BLaER1 (cell line): Measurements from ENCODE around the gene TBC1D2B.
A peak's percentile ranks its signal among the peaks of the same experiment; 100 is the strongest.

Experiments used
- H3K27ac ChIP-seq: shearing (Covaris generic); formaldehyde crosslinking; 2 replicates; pipeline ENCODE4 v1.8.1; 2022
- H3K27me3 ChIP-seq: shearing (Covaris generic); formaldehyde crosslinking; 2 replicates; pipeline ENCODE4 v1.8.1; 2022
- H3K36me3 ChIP-seq: shearing (Covaris generic); formaldehyde crosslinking; 2 replicates; pipeline ENCODE4 v1.8.1; 2022
- H3K4me1 ChIP-seq: shearing (Covaris generic); formaldehyde crosslinking; 2 replicates; pipeline ENCODE4 v1.8.1; 2022
- H3K4me2 ChIP-seq: shearing (Covaris generic); formaldehyde crosslinking; 2 replicates; pipeline ENCODE4 v1.8.1; 2022
- H3K4me3 ChIP-seq: shearing (Covaris generic); formaldehyde crosslinking; 2 replicates; pipeline ENCODE4 v1.8.1; 2022
- H3K9ac ChIP-seq: shearing (Covaris generic); formaldehyde crosslinking; 2 replicates; pipeline ENCODE4 v1.8.1; 2022
- H3K9me3 ChIP-seq: shearing (Covaris generic); formaldehyde crosslinking; 2 replicates; pipeline ENCODE4 v1.8.1; 2022
- H4K20me1 ChIP-seq: shearing (Covaris generic); formaldehyde crosslinking; 2 replicates; pipeline ENCODE4 v1.8.1; 2022
- Cebpa-rat ChIP-seq: shearing (Covaris generic); IDR thresholded peaks from 2 replicates; pipeline ENCODE4 v1.8.1; 2022

TBC1D2B gene

GRCh38 chr15:78083186-78083585 lies 5.7 kb upstream of the TBC1D2B start:
- no peak overlapping the region for H3K27ac ChIP-seq
- no peak overlapping the region for H3K4me2 ChIP-seq
- H3K4me1 ChIP-seq = peaks cover 7% of the 10 kb centered on the region; the same call in 1 of the 2 replicates

DNA sequence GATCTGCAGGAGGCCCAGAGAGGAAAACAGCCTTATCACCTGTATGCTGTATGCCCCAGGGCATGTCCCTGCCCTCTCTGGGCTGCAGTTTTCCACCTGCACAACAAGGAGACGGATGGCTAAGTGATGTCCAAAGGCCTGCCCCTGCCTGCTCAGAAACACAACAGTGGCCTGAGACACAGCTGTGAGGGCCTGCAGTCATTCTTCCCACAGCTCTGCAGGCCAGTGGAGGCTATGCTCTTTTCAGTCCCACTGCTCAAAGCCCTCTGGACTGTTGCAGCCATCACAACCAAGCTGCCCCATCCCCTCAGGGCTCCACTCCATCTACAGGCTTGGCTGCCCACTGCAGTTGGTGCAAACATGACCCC lies 5.2 kb upstream of the TBC1D2B start:
- no peaks in the 10 kb centered on the region for H3K9me3 ChIP-seq
- no peak overlapping the region for H3K4me2 ChIP-seq
- no peaks in the 10 kb centered on the region for H4K20me1 ChIP-seq
- H3K4me1 ChIP-seq = peaks cover 11% of the 10 kb centered on the region; the same call in 1 of the 2 replicates
- H3K36me3 ChIP-seq = no peaks in the 10 kb centered on the region
- no peak overlapping the region for H3K9ac ChIP-seq
- H3K4me3 ChIP-seq = no peak overlapping the region
- no peak overlapping the region for H3K27ac ChIP-seq
- no peaks in the 10 kb centered on the region for H3K27me3 ChIP-seq
- TF ChIP-seq Cebpa-rat = no peak

More at GRCh38 chr15:78083186-78083585, 5.7 kb upstream of the TBC1D2B start:
- H3K36me3 ChIP-seq = no peaks in the 10 kb centered on the region
- no peak overlapping the region for H3K9ac ChIP-seq
- no peaks in the 10 kb centered on the region for H3K27me3 ChIP-seq
- no peak overlapping the region for H3K4me3 ChIP-seq
- H3K9me3 ChIP-seq = no peaks in the 10 kb centered on the region
- TF ChIP-seq Cebpa-rat = no peak
- H4K20me1 ChIP-seq = no peaks in the 10 kb centered on the region

DNA sequence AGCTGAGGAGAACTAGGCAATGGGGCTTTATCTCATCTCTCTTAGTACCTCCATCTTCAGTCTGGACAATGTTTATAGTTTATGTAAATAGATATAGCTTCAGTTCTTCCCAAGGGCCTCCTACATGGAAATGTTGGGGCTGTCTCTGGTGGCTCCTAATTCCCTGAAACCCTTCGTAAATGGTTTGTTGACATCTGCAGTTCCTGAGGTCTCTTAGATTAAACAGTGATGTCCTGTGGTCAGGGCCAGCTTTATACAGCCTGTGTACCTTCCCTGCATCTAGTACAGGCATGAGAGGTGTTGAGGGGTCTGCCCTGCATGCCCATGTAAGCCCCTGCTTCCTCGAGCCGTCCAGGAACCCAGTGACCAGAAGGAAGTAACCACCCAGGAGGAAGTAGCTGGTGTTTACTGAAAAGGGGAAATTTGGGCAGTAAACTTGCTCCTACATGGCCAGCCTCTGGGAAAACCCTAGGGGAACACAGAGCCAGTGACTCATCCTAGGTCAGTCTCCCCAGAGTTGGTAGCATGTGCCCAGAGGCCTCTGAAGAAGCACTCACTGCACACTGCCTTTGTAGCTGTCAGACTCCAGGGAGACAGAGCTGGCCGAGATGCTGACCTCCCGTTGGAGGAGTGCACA lies 4.7 kb upstream of the TBC1D2B start:
- Histone ChIP-seq H3K4me1 (peaks cover 12% of the 10 kb centered on the region; the same call in 1 of the 2 replicates), H3K36me3 (no peaks in the 10 kb centered on the region), H3K4me2 (no peak overlapping the region), H4K20me1 (no peaks in the 10 kb centered on the region), H3K9me3 (no peaks in the 10 kb centered on the region), H3K27ac (no peak overlapping the region), H3K9ac (no peak overlapping the region), H3K27me3 (no peaks in the 10 kb centered on the region), H3K4me3 (no peak overlapping the region)
- TF ChIP-seq Cebpa-rat = no peak

DNA sequence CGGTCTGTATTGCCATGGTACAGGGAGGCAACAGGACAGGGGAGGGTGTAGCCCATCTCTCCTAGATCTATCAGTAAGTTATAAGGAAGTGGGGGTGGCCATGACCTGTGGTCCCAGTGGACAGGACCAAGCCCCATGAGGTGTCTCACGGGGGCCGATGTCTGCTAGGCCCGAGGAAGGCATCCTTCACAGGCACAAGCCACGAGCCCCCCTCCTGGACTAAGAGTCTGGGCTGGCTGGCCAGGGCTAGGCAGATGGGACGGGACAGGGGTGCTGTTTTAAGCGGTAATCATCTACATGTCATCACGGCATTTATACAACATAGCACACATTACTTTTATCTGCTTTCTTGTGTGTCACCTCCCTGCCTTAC lies 2.6 kb upstream of the TBC1D2B start:
- Histone ChIP-seq H4K20me1 (peaks cover 12% of the 10 kb centered on the region), H3K27me3 (no peaks in the 10 kb centered on the region), H3K4me3 (no peak overlapping the region), H3K4me2 (no peak overlapping the region), H3K27ac (no peak overlapping the region), H3K36me3 (no peaks in the 10 kb centered on the region), H3K9ac (no peak overlapping the region), H3K4me1 (peaks cover 29% of the 10 kb centered on the region), H3K9me3 (no peaks in the 10 kb centered on the region)
- TF ChIP-seq Cebpa-rat = no peak

DNA sequence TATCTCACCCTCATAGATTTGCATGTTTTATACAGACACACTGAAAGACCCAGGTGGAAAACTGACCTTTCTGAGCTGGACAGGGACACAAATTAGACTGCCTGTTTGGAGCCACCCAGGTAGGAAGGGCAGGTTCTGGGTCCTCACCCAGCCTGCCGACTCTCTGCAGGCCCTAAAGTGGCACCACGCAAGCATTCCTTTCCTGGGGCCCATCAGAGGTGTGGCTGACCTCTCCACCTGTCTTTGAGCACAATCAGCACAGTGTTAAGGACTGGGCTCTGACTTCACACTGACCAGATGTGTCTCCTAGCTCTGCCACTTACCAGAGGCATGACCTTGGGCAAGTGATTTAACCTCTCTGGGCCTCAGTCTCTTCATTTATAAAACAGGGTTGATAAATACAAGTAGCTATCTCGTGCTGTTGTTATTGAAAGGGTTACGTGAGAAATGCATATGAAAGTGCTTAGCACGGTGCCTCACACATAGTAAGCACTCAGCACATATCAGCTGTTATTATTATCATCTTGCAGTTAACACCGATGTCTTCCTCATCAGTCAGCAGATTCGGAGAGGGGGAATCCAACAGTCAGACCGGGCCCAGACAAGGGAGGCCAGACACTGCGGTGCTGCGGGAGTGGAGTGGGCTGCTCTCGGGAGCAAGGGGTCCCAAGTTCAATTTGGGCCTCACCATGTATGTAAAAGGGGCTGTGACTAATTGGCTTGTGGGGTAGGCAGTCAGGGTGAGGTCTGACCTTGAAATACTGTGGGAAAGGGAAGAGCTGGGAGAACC lies 2.0 kb upstream of the TBC1D2B start:
- no peak overlapping the region for H3K9ac ChIP-seq
- H3K4me3 ChIP-seq = no peak overlapping the region
- H3K27me3 ChIP-seq = no peaks in the 10 kb centered on the region
- H4K20me1 ChIP-seq = peaks cover 12% of the 10 kb centered on the region
- H3K4me2 ChIP-seq = no peak overlapping the region
- H3K9me3 ChIP-seq = no peaks in the 10 kb centered on the region
- no peak overlapping the region for H3K27ac ChIP-seq
- no peaks in the 10 kb centered on the region for H3K36me3 ChIP-seq
- H3K4me1 ChIP-seq = peaks cover 30% of the 10 kb centered on the region
- no peak for TF ChIP-seq Cebpa-rat

GRCh38 chr15:78077871-78078210 lies 330 bp upstream of the TBC1D2B start:
- H4K20me1 ChIP-seq = peaks cover 12% of the 10 kb centered on the region
- 0 out of 2 replicates have a peak overlapping the region, but pooled peaks have one; percentile 86 for H3K9ac ChIP-seq
- H3K4me2 ChIP-seq = peak overlapping the region; percentile 94
- peaks cover 25% of the 10 kb centered on the region for H3K4me1 ChIP-seq
- H3K27me3 ChIP-seq = no peaks in the 10 kb centered on the region
- H3K9me3 ChIP-seq = no peaks in the 10 kb centered on the region
- H3K36me3 ChIP-seq = no peaks in the 10 kb centered on the region
- no peak for TF ChIP-seq Cebpa-rat
- no peak overlapping the region for H3K27ac ChIP-seq
- H3K4me3 ChIP-seq = peak overlapping the region; percentile 97

- Histone ChIP-seq H3K27ac (peak overlapping the region; percentile 80), H3K27me3 (no peaks in the 10 kb centered on the region), H3K4me3 (peak overlapping the region; percentile 97), H4K20me1 (peaks cover 12% of the 10 kb centered on the region), H3K4me1 (peaks cover 39% of the 10 kb centered on the region), H3K9ac (peak overlapping the region; percentile 86), H3K4me2 (peak overlapping the region; percentile 94), H3K9me3 (no peaks in the 10 kb centered on the region), H3K36me3 (no peaks in the 10 kb centered on the region)
- TF ChIP-seq Cebpa-rat = no peak
These were observed 1.1 kb downstream of the TBC1D2B start for GRCh38 chr15:78076231-78077052.

DNA sequence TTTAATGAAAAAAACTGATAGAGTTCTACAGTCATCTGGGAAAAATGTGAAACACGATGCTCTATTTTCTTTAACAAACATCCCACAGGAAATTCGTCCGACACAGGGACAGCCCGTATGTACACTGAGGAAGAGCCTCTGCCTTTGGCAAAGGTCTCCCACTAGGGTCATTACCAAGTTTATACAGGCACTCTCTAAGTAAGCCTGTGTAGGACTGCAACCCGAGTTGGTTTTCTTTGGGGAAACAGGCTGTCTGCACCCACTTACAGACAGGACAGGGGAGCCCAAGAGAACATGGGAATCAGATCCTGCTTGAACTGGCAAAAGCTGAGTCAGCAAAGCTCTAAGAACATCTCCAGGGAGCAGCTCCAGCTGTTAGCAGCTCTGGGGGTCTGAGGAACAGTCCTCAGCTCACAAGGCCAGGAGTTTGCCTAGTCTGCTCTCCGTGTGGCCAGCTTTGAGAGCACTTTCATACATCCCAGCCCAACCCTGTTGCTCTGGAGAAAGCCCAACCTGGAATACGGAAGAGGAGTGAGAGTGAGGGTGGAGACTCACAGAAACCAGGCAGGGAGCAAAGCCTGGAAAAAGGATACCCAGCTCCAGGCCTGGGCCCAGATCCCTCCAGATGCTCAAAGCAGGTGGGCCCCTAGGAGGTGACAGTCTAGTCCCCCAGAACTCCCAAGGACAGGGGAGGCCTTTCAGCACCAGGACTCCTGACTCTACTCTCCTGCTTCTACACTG lies 1.9 kb downstream of the TBC1D2B start:
- no peak for TF ChIP-seq Cebpa-rat
- Histone ChIP-seq H3K27ac (peak overlapping the region; percentile 80), H3K4me1 (peaks cover 46% of the 10 kb centered on the region), H3K27me3 (no peaks in the 10 kb centered on the region), H3K4me3 (peak overlapping the region; percentile 97), H3K9me3 (no peaks in the 10 kb centered on the region), H3K4me2 (peak overlapping the region; percentile 94), H3K36me3 (no peaks in the 10 kb centered on the region), H3K9ac (peak overlapping the region; percentile 86), H4K20me1 (peaks cover 12% of the 10 kb centered on the region)

DNA sequence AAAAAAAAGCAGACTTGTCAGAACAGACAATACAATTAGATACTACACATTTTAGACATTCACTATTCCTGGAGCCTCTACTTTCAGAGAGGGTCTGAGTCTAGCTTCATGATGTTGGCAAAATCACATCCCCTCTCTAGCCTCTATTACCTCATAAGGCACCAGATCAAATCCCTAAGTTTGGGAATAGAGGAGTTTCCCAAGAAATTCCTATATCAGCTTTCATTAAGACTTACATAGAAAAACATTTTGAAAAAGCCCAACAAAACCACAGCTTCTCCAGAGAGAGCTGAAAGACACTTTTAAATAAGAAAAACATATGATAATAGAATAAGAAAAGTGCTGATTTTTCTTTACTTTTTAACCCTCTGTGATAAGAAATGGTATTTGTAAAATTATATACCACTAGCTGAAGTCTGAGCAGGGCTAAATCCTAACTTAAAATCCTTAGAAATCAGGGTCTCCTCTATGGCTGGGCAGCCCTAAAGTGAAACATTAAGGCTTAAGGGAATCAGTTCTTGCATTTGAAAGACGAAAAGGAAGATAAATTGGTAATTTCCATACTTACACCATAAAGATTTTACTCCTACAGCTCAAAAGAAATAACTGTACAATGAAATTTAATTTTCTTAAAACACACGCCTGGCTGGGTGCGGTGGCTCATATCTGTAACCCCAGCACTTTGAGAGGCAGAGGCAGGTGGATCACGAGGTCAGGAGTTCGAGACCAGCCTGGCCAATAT lies 4.3 kb downstream of the TBC1D2B start:
- no peaks in the 10 kb centered on the region for H3K36me3 ChIP-seq
- H3K9ac ChIP-seq = no peak overlapping the region
- no peak overlapping the region for H3K4me3 ChIP-seq
- peaks cover 12% of the 10 kb centered on the region for H4K20me1 ChIP-seq
- H3K9me3 ChIP-seq = no peaks in the 10 kb centered on the region
- no peak for TF ChIP-seq Cebpa-rat
- H3K27ac ChIP-seq = no peak overlapping the region
- H3K4me1 ChIP-seq = peaks cover 71% of the 10 kb centered on the region
- no peak overlapping the region for H3K4me2 ChIP-seq
- no peaks in the 10 kb centered on the region for H3K27me3 ChIP-seq
